Glutamatergic neuron (in vitro differentiated cells): ENCODE results near the gene SNAP25. TPM values are rescaled to one million over a fixed set of nuclear protein-coding genes. Genes with fewer than 3 reads are reported as not detected.

Source experiments
- DNase-seq: peaks from one replicate; pipeline ENCODE4 v3.0.0; 2022
- H3K27ac Mint-ChIP-seq: one replicate; pipeline ENCODE4 v1.8.0; 2020; ENCODE audit warnings: mild to moderate bottlenecking, mixed read lengths, inconsistent platforms; ENCODE audit not compliant: unreplicated experiment
- H3K27me3 Mint-ChIP-seq: one replicate; pipeline ENCODE4 v1.8.0; 2020; ENCODE audit warnings: mild to moderate bottlenecking, moderate library complexity, mixed read lengths, inconsistent platforms; ENCODE audit not compliant: unreplicated experiment
- H3K36me3 Mint-ChIP-seq: one replicate; pipeline ENCODE4 v1.8.0; 2020; ENCODE audit warnings: mild to moderate bottlenecking, mixed read lengths, inconsistent platforms; ENCODE audit not compliant: unreplicated experiment
- H3K4me1 Mint-ChIP-seq: one replicate; pipeline ENCODE4 v1.8.0; 2020; ENCODE audit warnings: mild to moderate bottlenecking, low read depth, mixed read lengths, inconsistent platforms; ENCODE audit not compliant: unreplicated experiment
- H3K4me3 Mint-ChIP-seq: one replicate; pipeline ENCODE4 v1.8.0; 2020; ENCODE audit warnings: mild to moderate bottlenecking, mixed read lengths, inconsistent platforms; ENCODE audit not compliant: unreplicated experiment
- H3K9me3 Mint-ChIP-seq: one replicate; pipeline ENCODE4 v1.8.0; 2020; ENCODE audit warnings: mild to moderate bottlenecking, moderate library complexity, mixed read lengths, inconsistent platforms; ENCODE audit not compliant: unreplicated experiment
- total RNA-seq: library from RNA; stranded (reverse); fragmentation: NEBNext Ultra II Directional; extraction: Animal tissue kit (Norgen Biotek cat#: 25700); gene quantifications from one replicate; pipeline ENCODE4 v1.2.1, GENCODE V29; 2021; ENCODE audit not compliant: unreplicated experiment
- TF ChIP-seq, protein P1 (sequence below): fragments of 200-600 bp; sonication (generic); IDR thresholded peaks from one replicate; pipeline ENCODE4 v1.5.0; 2021; ENCODE audit not compliant: partially characterized antibody, unreplicated experiment

SNAP25 gene
- total RNA-seq, 1 donor from 2014 or later: 61.0 TPM

- Mint-ChIP-seq H3K9me3 (peaks cover 6% of the 10 kb centered on the region), H3K27ac (no peak overlapping the region), H3K27me3 (peaks cover 5% of the 10 kb centered on the region), H3K4me3 (no peak overlapping the region), H3K4me1 (peaks cover 10% of the 10 kb centered on the region), H3K36me3 (no peaks in the 10 kb centered on the region)
- DNase-seq: no peak
- TF ChIP-seq, protein P1, sequence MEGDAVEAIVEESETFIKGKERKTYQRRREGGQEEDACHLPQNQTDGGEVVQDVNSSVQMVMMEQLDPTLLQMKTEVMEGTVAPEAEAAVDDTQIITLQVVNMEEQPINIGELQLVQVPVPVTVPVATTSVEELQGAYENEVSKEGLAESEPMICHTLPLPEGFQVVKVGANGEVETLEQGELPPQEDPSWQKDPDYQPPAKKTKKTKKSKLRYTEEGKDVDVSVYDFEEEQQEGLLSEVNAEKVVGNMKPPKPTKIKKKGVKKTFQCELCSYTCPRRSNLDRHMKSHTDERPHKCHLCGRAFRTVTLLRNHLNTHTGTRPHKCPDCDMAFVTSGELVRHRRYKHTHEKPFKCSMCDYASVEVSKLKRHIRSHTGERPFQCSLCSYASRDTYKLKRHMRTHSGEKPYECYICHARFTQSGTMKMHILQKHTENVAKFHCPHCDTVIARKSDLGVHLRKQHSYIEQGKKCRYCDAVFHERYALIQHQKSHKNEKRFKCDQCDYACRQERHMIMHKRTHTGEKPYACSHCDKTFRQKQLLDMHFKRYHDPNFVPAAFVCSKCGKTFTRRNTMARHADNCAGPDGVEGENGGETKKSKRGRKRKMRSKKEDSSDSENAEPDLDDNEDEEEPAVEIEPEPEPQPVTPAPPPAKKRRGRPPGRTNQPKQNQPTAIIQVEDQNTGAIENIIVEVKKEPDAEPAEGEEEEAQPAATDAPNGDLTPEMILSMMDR: no peak
Measured at GRCh38 chr20:10213526-10213925, 5.1 kb upstream of the SNAP25 start.

DNA sequence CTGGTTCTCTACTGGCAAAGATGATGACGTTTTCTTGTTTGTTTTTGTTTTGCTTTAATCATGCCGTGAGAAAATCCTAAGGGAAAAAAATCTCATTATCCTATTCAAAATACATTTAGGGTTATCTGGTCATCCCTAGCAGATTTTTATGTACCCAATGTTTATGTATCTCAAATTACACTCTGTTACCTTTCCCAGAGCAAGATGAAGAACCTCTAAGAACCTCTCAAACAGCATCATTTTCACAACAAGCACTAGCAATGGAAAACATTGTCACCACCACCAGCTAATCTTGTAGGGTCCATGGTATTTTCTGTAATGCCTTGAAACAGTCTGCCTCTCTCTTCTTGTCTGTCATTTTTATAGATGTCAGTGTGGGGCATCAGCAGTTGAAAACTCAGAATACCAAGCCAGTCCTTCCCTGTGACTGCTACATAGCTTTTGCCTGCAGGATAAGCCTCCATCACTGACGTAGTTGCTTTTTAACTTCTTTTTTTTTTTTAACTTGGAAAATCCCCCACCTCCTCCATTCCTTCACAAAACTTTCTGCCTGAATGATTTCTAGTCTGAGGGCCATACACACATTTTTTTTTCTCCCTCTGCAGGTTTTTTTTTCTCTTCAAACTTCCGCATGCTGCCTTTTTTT lies 2.4 kb upstream of the SNAP25 start:
- Mint-ChIP-seq H3K27me3 (peaks cover 8% of the 10 kb centered on the region), H3K36me3 (no peaks in the 10 kb centered on the region), H3K9me3 (peaks cover 6% of the 10 kb centered on the region), H3K4me3 (peak overlapping the region; percentile 99), H3K27ac (no peak overlapping the region), H3K4me1 (peaks cover 15% of the 10 kb centered on the region)
- TF ChIP-seq, protein P1: no peak
- no peak for DNase-seq

- Mint-ChIP-seq H3K9me3 (peaks cover 8% of the 10 kb centered on the region), H3K36me3 (no peaks in the 10 kb centered on the region), H3K27me3 (peaks cover 8% of the 10 kb centered on the region), H3K27ac (peak overlapping the region; percentile 78), H3K4me1 (peaks cover 24% of the 10 kb centered on the region), H3K4me3 (peak overlapping the region; percentile 99)
- DNase-seq: peak; percentile 76
- TF ChIP-seq, protein P1: no peak
Measured at GRCh38 chr20:10217721-10218410, 764 bp upstream of the SNAP25 start.

DNA sequence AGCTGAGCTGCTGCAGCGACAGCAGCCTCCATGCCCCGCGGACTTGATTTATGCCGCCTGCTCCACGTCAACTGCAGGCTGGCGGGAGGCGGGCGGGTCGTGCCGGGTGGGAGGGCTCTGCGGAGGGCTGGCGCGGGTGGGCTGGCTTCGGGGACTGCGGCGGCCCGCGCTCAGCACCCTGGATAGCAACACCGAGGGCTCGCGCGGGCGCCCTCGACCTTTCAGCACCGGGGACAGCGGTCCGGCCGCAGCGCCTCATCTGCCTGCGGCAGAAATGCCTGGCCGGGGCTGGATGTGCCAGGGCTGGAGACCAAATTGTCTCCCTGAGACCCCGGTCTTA lies 792 bp downstream of the SNAP25 start:
- Mint-ChIP-seq H3K27me3 (peaks cover 8% of the 10 kb centered on the region), H3K36me3 (no peaks in the 10 kb centered on the region), H3K27ac (peak overlapping the region; percentile 97), H3K4me3 (peak overlapping the region; percentile 98), H3K4me1 (peaks cover 24% of the 10 kb centered on the region), H3K9me3 (peaks cover 8% of the 10 kb centered on the region)
- DNase-seq: peak; percentile 85
- TF ChIP-seq, protein P1: no peak
